ENCODE measurements around the gene RP2.

DNA sequence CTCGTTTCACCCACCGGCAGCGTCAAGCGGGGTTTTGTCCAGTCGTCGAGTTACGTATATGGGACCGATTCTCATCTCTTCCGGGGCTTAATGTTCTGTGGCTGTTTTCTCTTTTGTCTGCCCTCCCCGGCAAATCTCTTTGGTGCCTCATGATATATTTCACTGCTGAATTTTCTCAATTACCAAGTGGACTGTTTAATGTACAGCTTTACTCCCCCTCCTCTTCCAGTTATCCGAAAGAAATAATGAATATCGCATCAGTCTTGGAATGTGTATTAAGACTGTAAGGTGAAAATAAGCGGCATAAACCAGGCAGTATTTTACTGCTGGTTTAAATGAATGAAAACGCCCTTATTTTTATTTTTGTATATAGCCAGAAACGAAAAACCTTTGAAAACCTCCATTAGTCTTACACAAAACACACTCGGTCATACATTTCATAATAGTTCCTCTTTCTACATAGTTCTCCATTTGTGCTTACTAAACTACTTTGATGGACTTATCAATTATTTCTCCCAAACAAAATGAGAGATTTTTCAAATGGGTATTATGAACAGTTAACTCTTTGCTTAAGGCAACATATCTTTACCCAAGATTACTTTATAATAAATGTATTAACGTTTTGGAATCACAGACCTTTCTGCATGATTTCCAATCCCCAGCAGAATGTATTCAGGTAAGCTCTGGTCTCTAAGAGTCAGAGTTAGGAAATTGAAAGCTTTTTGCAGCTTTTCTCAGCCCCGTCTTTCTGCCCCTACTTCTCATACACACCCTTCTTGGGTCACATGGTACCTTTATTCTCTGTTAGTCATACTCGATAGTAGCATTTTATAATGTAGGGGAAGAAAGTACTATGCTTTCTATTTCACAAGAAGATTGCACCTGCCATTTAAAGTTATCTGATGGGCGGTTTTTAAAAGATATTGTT lies 979 bp downstream of the RP2 start:
- no peak for TF ChIP-seq POLR2A (IDR thresholded peaks at IDR 0.05; ENCODE audit: control extremely low read depth in 1 of 2, low read depth in 2 of 2, low read length in 2 of 2)
- TF ChIP-seq EZH2 (IDR thresholded peaks at IDR 0.05; ENCODE audit: low read depth, low read length, severe bottlenecking), result no peak
- no peak for TF ChIP-seq CREB1 (IDR thresholded peaks at IDR 0.05)
